ENCODE results near the gene VPS37C.

- TF ChIP-seq CTCF (IDR thresholded peaks at IDR 0.05; ENCODE audit: insufficient read depth, low read length) = no peak
- TF ChIP-seq GABPA (IDR thresholded peaks at IDR 0.05; ENCODE audit: low read depth) = no peak
- TF ChIP-seq, protein P1, sequence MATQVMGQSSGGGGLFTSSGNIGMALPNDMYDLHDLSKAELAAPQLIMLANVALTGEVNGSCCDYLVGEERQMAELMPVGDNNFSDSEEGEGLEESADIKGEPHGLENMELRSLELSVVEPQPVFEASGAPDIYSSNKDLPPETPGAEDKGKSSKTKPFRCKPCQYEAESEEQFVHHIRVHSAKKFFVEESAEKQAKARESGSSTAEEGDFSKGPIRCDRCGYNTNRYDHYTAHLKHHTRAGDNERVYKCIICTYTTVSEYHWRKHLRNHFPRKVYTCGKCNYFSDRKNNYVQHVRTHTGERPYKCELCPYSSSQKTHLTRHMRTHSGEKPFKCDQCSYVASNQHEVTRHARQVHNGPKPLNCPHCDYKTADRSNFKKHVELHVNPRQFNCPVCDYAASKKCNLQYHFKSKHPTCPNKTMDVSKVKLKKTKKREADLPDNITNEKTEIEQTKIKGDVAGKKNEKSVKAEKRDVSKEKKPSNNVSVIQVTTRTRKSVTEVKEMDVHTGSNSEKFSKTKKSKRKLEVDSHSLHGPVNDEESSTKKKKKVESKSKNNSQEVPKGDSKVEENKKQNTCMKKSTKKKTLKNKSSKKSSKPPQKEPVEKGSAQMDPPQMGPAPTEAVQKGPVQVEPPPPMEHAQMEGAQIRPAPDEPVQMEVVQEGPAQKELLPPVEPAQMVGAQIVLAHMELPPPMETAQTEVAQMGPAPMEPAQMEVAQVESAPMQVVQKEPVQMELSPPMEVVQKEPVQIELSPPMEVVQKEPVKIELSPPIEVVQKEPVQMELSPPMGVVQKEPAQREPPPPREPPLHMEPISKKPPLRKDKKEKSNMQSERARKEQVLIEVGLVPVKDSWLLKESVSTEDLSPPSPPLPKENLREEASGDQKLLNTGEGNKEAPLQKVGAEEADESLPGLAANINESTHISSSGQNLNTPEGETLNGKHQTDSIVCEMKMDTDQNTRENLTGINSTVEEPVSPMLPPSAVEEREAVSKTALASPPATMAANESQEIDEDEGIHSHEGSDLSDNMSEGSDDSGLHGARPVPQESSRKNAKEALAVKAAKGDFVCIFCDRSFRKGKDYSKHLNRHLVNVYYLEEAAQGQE (IDR thresholded peaks at IDR 0.05; ENCODE audit: insufficient replicate concordance, low read depth) = no peak
- no peak for TF ChIP-seq SPI1 (IDR thresholded peaks at IDR 0.05; ENCODE audit: borderline replicate concordance, low read depth)
- TF ChIP-seq POLR2AphosphoS5 (IDR thresholded peaks at IDR 0.05; ENCODE audit: low read depth) = no peak
These were observed 36.5 kb downstream of the VPS37C start for GRCh38 chr11:61124574-61125309.

Measured in HL-60 (cell line).